ENCODE results near the gene ANKRD24.
"Not testable (repeated sequence)": the region's sequence is repeated elsewhere in the genome, so short reads cannot be mapped to it uniquely, and the experiment has no call there.

ANKRD24 gene

GRCh38 chr19:4144666-4145249 lies 37.7 kb upstream of the ANKRD24 start:
- DNase-seq (ENCODE audit: low read depth), result no peak
- no peak for TF ChIP-seq CTCF (IDR thresholded peaks at IDR 0.05; ENCODE audit: low read depth, low read length, missing control alignments)
- no peak overlapping the region for H3K4me3 ChIP-seq (ENCODE audit: low read depth, low read length)

- no peak for TF ChIP-seq CTCF (IDR thresholded peaks at IDR 0.05; ENCODE audit: low read depth, low read length, missing control alignments)
- H3K4me3 ChIP-seq (ENCODE audit: low read depth, low read length), result no peak overlapping the region
- DNase-seq (ENCODE audit: low read depth), result no peak
These were observed 32.8 kb upstream of the ANKRD24 start for GRCh38 chr19:4149518-4150288.

- no peak overlapping the region for H3K4me3 ChIP-seq (ENCODE audit: low read depth, low read length)
- DNase-seq (ENCODE audit: low read depth), result no peak
- TF ChIP-seq CTCF (IDR thresholded peaks at IDR 0.05; ENCODE audit: low read depth, low read length, missing control alignments), result no peak
These were observed 30.9 kb upstream of the ANKRD24 start for GRCh38 chr19:4151623-4152022.

GRCh38 chr19:4152241-4152998 lies 30.1 kb upstream of the ANKRD24 start:
- no peak for DNase-seq (ENCODE audit: low read depth)
- no peak for TF ChIP-seq CTCF (IDR thresholded peaks at IDR 0.05; ENCODE audit: low read depth, low read length, missing control alignments)
- no peak overlapping the region for H3K4me3 ChIP-seq (ENCODE audit: low read depth, low read length)

- no peak for TF ChIP-seq CTCF (IDR thresholded peaks at IDR 0.05; ENCODE audit: low read depth, low read length, missing control alignments)
- DNase-seq (ENCODE audit: low read depth), result no peak
- no peak overlapping the region for H3K4me3 ChIP-seq (ENCODE audit: low read depth, low read length)
These were observed 27.7 kb upstream of the ANKRD24 start for GRCh38 chr19:4154571-4155312.

GRCh38 chr19:4157164-4157563 lies 25.3 kb upstream of the ANKRD24 start:
- DNase-seq (ENCODE audit: low read depth), result no peak
- no peak overlapping the region for H3K4me3 ChIP-seq (ENCODE audit: low read depth, low read length)
- no peak for TF ChIP-seq CTCF (IDR thresholded peaks at IDR 0.05; ENCODE audit: low read depth, low read length, missing control alignments)

GRCh38 chr19:4157971-4158370 lies 24.5 kb upstream of the ANKRD24 start:
- DNase-seq (ENCODE audit: low read depth), result not testable (repeated sequence)

More at GRCh38 chr19:4157971-4158370, 24.5 kb upstream of the ANKRD24 start:
- not testable (repeated sequence) for H3K4me3 ChIP-seq (ENCODE audit: low read depth, low read length)

Measured in GM12864 (cell line).